H1 (cell line): Measurements from ENCODE around the gene LTBP1.

Experiments used
- EZH2 ChIP-seq: fragments of 200-600 bp; sonication (generic); IDR thresholded peaks from 2 replicates; pipeline ENCODE4 v1.7.1; 2012; ENCODE audit warnings: low read depth, mild to moderate bottlenecking, moderate library complexity, low read length, inconsistent platforms; ENCODE audit not compliant: severe bottlenecking
- JUND ChIP-seq: IDR thresholded peaks from 2 replicates; pipeline ENCODE4 v1.6.1; 2011; ENCODE audit warnings: mild to moderate bottlenecking, improper control_type of control experiment, low read length
- PHF8 ChIP-seq: fragments of 200-600 bp; sonication (generic); conservative IDR thresholded peaks from 2 replicates; pipeline ENCODE4 v1.7.1; 2012; ENCODE audit warnings: low read depth, mild to moderate bottlenecking, inconsistent platforms, low read length, moderate library complexity
- POLR2AphosphoS5 ChIP-seq: IDR thresholded peaks from 2 replicates; pipeline ENCODE4 v1.6.1; 2011; ENCODE audit warnings: low read depth, low read length
- SRF ChIP-seq: IDR thresholded peaks from 2 replicates; pipeline ENCODE4 v1.6.1; 2011; ENCODE audit warnings: mild to moderate bottlenecking, low read depth, low read length, moderate library complexity
- TF ChIP-seq, protein P1 (sequence below): IDR thresholded peaks from 2 replicates; pipeline ENCODE4 v1.6.1; 2011; ENCODE audit warnings: low read depth, mild to moderate bottlenecking, low read length; ENCODE audit not compliant: insufficient read depth
- TF ChIP-seq, protein P2 (sequence below), 3 experiments: IDR thresholded peaks; 1 replicate in 2 of 3; 2 replicates in 1 of 3; pipeline versions ENCODE4 v1.5.1 to v1.6.1; 2011; ENCODE audit warnings: low read length in 3 of 3, mild to moderate bottlenecking in 3 of 3, inconsistent platforms in 2 of 3, low read depth in 1 of 3, moderate library complexity in 1 of 3; ENCODE audit not compliant: insufficient read depth in 1 of 3; ENCODE audit errors: control extremely low read depth in 1 of 3

DNA sequence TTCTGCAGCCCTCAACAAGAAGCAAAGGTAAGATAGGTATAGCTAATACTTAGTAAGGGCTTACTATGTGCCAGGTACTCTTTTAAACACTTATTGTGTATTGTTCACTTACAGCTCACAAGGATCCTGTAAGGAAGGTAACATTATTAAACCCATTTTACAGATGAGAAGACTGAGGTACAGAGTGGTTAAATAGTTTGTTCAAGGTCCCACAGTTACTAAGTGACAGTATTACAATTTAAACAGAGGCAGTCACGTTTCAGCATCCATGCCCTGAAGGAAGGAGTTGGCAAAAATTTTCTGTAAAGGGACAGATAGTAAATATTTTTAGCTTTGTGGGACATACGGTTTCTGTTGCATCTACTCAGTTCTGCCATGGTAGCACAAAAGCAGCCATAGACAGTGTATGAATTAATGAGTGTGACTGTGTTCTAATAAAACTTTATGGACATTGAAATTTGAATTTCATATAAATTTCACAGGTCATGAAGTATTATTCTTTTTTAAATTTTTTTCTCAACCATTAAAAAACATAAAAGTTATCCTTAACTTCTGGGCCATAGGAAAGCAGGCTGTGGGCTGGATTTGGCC, 75.7 kb downstream of the LTBP1 start:
- TF ChIP-seq JUND: no peak
- TF ChIP-seq, protein P1, sequence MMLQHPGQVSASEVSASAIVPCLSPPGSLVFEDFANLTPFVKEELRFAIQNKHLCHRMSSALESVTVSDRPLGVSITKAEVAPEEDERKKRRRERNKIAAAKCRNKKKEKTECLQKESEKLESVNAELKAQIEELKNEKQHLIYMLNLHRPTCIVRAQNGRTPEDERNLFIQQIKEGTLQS: no peak
- no peak for TF ChIP-seq POLR2AphosphoS5
- no peak for TF ChIP-seq PHF8
- TF ChIP-seq, protein P2, sequence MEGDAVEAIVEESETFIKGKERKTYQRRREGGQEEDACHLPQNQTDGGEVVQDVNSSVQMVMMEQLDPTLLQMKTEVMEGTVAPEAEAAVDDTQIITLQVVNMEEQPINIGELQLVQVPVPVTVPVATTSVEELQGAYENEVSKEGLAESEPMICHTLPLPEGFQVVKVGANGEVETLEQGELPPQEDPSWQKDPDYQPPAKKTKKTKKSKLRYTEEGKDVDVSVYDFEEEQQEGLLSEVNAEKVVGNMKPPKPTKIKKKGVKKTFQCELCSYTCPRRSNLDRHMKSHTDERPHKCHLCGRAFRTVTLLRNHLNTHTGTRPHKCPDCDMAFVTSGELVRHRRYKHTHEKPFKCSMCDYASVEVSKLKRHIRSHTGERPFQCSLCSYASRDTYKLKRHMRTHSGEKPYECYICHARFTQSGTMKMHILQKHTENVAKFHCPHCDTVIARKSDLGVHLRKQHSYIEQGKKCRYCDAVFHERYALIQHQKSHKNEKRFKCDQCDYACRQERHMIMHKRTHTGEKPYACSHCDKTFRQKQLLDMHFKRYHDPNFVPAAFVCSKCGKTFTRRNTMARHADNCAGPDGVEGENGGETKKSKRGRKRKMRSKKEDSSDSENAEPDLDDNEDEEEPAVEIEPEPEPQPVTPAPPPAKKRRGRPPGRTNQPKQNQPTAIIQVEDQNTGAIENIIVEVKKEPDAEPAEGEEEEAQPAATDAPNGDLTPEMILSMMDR (IDR thresholded peaks at IDR 0.05; ENCODE audit: control extremely low read depth in 1 of 3, insufficient read depth in 1 of 3, low read depth in 1 of 3, low read length in 3 of 3): no peak
- TF ChIP-seq EZH2: no peak
- TF ChIP-seq SRF: no peak
